T-cell (primary cell): Measurements from ENCODE around the gene RNF11. TPM values are rescaled to one million over a fixed set of nuclear protein-coding genes. Genes with fewer than 3 reads are reported as not detected.

Experiments
- ATAC-seq, 4 experiments: fragments of 200-7000 bp in 3 of 4; fragments of 150-1000 bp in 1 of 4; cut with Tn5 transposase; replicated peaks in 1 of 4; 1 replicate in 3 of 4; 2 replicates in 1 of 4; pipeline ENCODE4 v1.10.0; 2021; ENCODE audit warnings: moderate library complexity in 3 of 4, mild to moderate bottlenecking in 2 of 4, moderate number of reproducible peaks in 1 of 4
- CTCF ChIA-PET, 2 donors: fragments of 300-600 bp; sonication (Branson Sonifier 250); formaldehyde crosslinking; loops; one replicate each; lab custom pipeline; 2022; ENCODE audit warnings: antibody characterized with exemption in 2 of 2; lab: Charles Lee
- POLR2A ChIA-PET, 2 donors: fragments of 300-600 bp; sonication (Branson Sonifier 250); formaldehyde crosslinking; loops; one replicate each; lab custom pipeline; 2022; ENCODE audit warnings: antibody characterized with exemption in 2 of 2; lab: Charles Lee
- DNase-seq, 35 experiments: peaks; one replicate each; pipeline versions ENCODE4 v3.0.0 to v3.0.0-alpha.2; 2013 to 2023
- H3K27ac ChIP-seq: one replicate; pipeline ENCODE4 v1.5.1; 2013; ENCODE audit warnings: low read length
- H3K27me3 ChIP-seq, 2 experiments: replicated peaks in 1 of 2; 1 replicate in 1 of 2; 2 replicates in 1 of 2; pipeline versions ENCODE4 v1.6.1 to v1.7.0; 2013; ENCODE audit warnings: low read length in 1 of 2, mixed read lengths in 1 of 2; ENCODE audit not compliant: control insufficient read depth in 2 of 2, insufficient read depth in 2 of 2; ENCODE audit errors: extremely low read depth in 1 of 2
- H3K36me3 ChIP-seq, 2 donors: 1 replicate in 1 of 2; 2 replicates in 1 of 2; pipeline versions ENCODE4 v1.6.1 to v1.7.0; 2013; ENCODE audit warnings: low read length in 1 of 2; ENCODE audit not compliant: control insufficient read depth in 2 of 2, insufficient read depth in 1 of 2; ENCODE audit errors: extremely low read depth in 1 of 2
- H3K4me1 ChIP-seq, 2 experiments: 1 replicate in 1 of 2; 2 replicates in 1 of 2; pipeline versions ENCODE4 v1.6.1 to v1.7.0; 2013; ENCODE audit warnings: low read length in 2 of 2, mixed read lengths in 1 of 2; ENCODE audit not compliant: insufficient read depth in 2 of 2, control insufficient read depth in 1 of 2; ENCODE audit errors: extremely low read depth in 1 of 2
- H3K4me3 ChIP-seq, 2 donors: 1 replicate in 1 of 2; 2 replicates in 1 of 2; pipeline versions ENCODE4 v1.5.1 to v1.7.0; 2013; ENCODE audit warnings: mild to moderate bottlenecking in 2 of 2, low read length in 1 of 2, moderate library complexity in 1 of 2; ENCODE audit not compliant: control insufficient read depth in 1 of 2; ENCODE audit errors: extremely low read depth in 1 of 2
- H3K9me3 ChIP-seq: 2 replicates; pipeline ENCODE4 v1.7.0; 2013
- H3K27ac Mint-ChIP-seq, 2 donors: one replicate each; pipeline ENCODE4 v1.8.0; 2020 to 2021; ENCODE audit warnings: mild to moderate bottlenecking in 2 of 2, mixed read lengths in 2 of 2
- H3K27me3 Mint-ChIP-seq, 2 donors: one replicate each; pipeline ENCODE4 v1.8.0; 2021 to 2022; ENCODE audit warnings: mixed read lengths in 2 of 2
- H3K36me3 Mint-ChIP-seq: one replicate; pipeline ENCODE4 v1.8.0; 2021; ENCODE audit warnings: mixed read lengths
- H3K4me1 Mint-ChIP-seq, 3 donors: one replicate each; pipeline ENCODE4 v1.8.0; 2020 to 2022; ENCODE audit warnings: mixed read lengths in 3 of 3, mild to moderate bottlenecking in 1 of 3
- H3K4me3 Mint-ChIP-seq, 3 donors: one replicate each; pipeline ENCODE4 v1.8.0; 2020 to 2022; ENCODE audit warnings: mild to moderate bottlenecking in 3 of 3, mixed read lengths in 3 of 3, moderate library complexity in 3 of 3
- H3K9me3 Mint-ChIP-seq, 3 donors: one replicate each; pipeline ENCODE4 v1.8.0; 2020 to 2022; ENCODE audit warnings: mixed read lengths in 3 of 3
- WGBS: methylation state at CpG from one replicate; pipeline ENCODE4 v1.1.5; 2013; ENCODE audit warnings: missing lambda C conversion rate; ENCODE audit not compliant: insufficient coverage; 5-methylcytosine and 5-hydroxymethylcytosine counted together
- total RNA-seq, 35 experiments: library from RNA in 6 of 35; stranded (reverse) in 6 of 35; fragments of 120-200 nt in 1 of 35; gene quantifications; one replicate each; pipeline versions ENCODE4 v1.2.1 to v1.2.4 and lab custom pipeline; 2013 to 2026

The RNF11 gene
- total RNA-seq, 5 donors from 2014 or later (not counting 1 experiment from before 2014, with no cell fraction given) = 33.3 to 66.0 (median 39.8) TPM

- H3K4me1 Mint-ChIP-seq = peaks cover 0 to 2% (median 0%) of the 10 kb centered on the region in 3 donors
- ChIA-PET CTCF (no interaction called here), POLR2A (no interaction called here)
Measured at GRCh38 chr1:51304360-51304759, 68.3 kb downstream of the RNF11 start.

DNA sequence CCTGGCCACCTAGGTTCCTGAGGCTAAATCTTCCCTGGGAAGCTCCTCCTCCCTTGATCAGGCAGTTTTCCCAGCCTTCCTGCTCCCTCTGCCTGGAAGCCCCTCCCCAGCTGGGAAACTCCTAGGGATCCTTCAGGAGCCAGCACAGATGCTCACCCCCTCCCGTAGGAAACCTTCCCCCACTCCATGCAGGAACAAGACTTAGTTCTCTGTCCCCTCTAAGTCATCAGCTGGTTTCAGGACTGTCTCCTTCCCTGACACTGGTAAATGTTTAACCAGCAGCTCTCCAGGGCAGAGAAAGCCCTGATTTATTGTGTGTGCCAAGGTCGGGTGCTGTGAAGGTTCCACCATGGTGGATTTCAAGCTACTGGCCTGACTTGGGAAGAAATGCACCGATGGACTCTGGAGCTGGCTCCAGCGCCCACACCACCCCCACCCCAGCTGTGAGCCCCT, 69.3 kb downstream of the RNF11 start:
- ChIA-PET POLR2A (no interaction called here), CTCF (interaction anchor here in 1 of 2 donors (0.7 kb wide), 1 partner anchor 65 kb away, joined by 4 read pairs; no protein-coding TSS in a partner anchor)
- H3K9me3 Mint-ChIP-seq = no peaks in the 10 kb centered on the region
- H3K4me3 Mint-ChIP-seq = no peak overlapping the region
- H3K4me1 ChIP-seq = no peaks in the 10 kb centered on the region
- peaks cover 0 to 5% of the 10 kb centered on the region in 2 experiments for H3K27me3 ChIP-seq
- H3K9me3 ChIP-seq = no peaks in the 10 kb centered on the region
- no peak for DNase-seq
- H3K36me3 Mint-ChIP-seq = no peaks in the 10 kb centered on the region
- 93% methylated on average over 2 of the region's 4 CpGs for WGBS
- ATAC-seq = no peak
- no peaks in the 10 kb centered on the region for H3K27me3 Mint-ChIP-seq
- peaks cover 0 to 2% (median 0%) of the 10 kb centered on the region in 3 donors for H3K4me1 Mint-ChIP-seq
- no peaks in the 10 kb centered on the region for H3K36me3 ChIP-seq
- H3K27ac ChIP-seq = no peak overlapping the region
- H3K27ac Mint-ChIP-seq = no peak overlapping the region
- no peak overlapping the region for H3K4me3 ChIP-seq

More at GRCh38 chr1:51304360-51304759, 68.3 kb downstream of the RNF11 start:
- Mint-ChIP-seq H3K36me3 (no peaks in the 10 kb centered on the region), H3K9me3 (no peaks in the 10 kb centered on the region), H3K27ac (no peak overlapping the region), H3K4me3 (no peak overlapping the region), H3K27me3 (no peaks in the 10 kb centered on the region)
- DNase-seq (no peak), ATAC-seq (no peak)
- WGBS = no CpG with 5 or more reads among the region's 1 CpG
- peaks cover 0 to 8% of the 10 kb centered on the region in 2 experiments for H3K27me3 ChIP-seq
- no peaks in the 10 kb centered on the region for H3K9me3 ChIP-seq
- no peak overlapping the region for H3K4me3 ChIP-seq
- no peak overlapping the region for H3K27ac ChIP-seq
- no peaks in the 10 kb centered on the region for H3K36me3 ChIP-seq
- no peaks in the 10 kb centered on the region for H3K4me1 ChIP-seq

- no peak for ATAC-seq
- no peak overlapping the region for H3K27ac ChIP-seq
- no peak for DNase-seq
- ChIA-PET POLR2A (no interaction called here), CTCF (no interaction called here)
- H3K36me3 ChIP-seq = no peaks in the 10 kb centered on the region
- Mint-ChIP-seq H3K27ac (no peak overlapping the region), H3K4me3 (no peak overlapping the region), H3K9me3 (no peaks in the 10 kb centered on the region), H3K27me3 (no peaks in the 10 kb centered on the region), H3K4me1 (peaks cover 0 to 6% (median 5%) of the 10 kb centered on the region in 3 donors), H3K36me3 (no peaks in the 10 kb centered on the region)
- H3K9me3 ChIP-seq = no peaks in the 10 kb centered on the region
- peaks cover 0 to 5% of the 10 kb centered on the region in 2 experiments for H3K27me3 ChIP-seq
- WGBS = 95% methylated on average over 4 of the region's 5 CpGs
- no peak overlapping the region for H3K4me3 ChIP-seq
- no peaks in the 10 kb centered on the region for H3K4me1 ChIP-seq
Measured at GRCh38 chr1:51306950-51307349, 70.9 kb downstream of the RNF11 start.

DNA sequence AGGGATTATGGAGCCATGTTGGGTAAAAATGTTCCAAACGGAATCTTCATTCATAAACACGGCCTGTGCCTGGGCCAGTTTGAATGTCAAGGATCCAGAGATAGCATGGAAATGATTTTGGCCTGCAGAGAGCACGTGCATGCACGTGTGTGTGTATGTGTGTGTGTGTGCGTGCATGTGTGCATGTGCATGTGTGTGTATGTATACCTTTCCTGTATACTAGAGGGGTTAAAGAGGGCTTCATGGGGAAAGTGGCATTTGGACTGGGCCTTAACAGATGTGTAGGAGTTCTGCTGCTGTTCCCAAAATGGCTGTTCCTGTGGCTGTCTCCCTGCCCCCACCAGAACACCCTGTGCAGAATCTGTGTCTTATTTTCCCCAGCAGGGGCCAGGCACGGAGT, 72.6 kb downstream of the RNF11 start:
- no peak overlapping the region for H3K4me3 ChIP-seq
- H3K9me3 ChIP-seq = no peaks in the 10 kb centered on the region
- H3K36me3 Mint-ChIP-seq = no peaks in the 10 kb centered on the region
- no peaks in the 10 kb centered on the region for H3K27me3 Mint-ChIP-seq
- no peak overlapping the region for H3K27ac ChIP-seq
- H3K36me3 ChIP-seq = no peaks in the 10 kb centered on the region
- peaks cover 0 to 5% of the 10 kb centered on the region in 2 experiments for H3K27me3 ChIP-seq
- POLR2A ChIA-PET = no interaction called here
- peaks cover 0 to 6% (median 4%) of the 10 kb centered on the region in 3 donors for H3K4me1 Mint-ChIP-seq
- ATAC-seq (no peak), DNase-seq (no peak)
- CTCF ChIA-PET = interaction anchor here in 1 of 2 donors (0.6 kb wide), 2 partner anchors 10 to 608 kb away, joined by 3 to 4 read pairs; no protein-coding TSS in a partner anchor
- no peak overlapping the region for H3K4me3 Mint-ChIP-seq
- 96% methylated on average over 6 of the region's 6 CpGs for WGBS
- H3K27ac Mint-ChIP-seq = no peak overlapping the region
- no peaks in the 10 kb centered on the region for H3K4me1 ChIP-seq
- H3K9me3 Mint-ChIP-seq = no peaks in the 10 kb centered on the region

GRCh38 chr1:51309291-51309690, 73.2 kb downstream of the RNF11 start:
- no peak overlapping the region for H3K4me3 Mint-ChIP-seq
- H3K27me3 Mint-ChIP-seq = no peaks in the 10 kb centered on the region
- ChIA-PET POLR2A (interaction anchor here in 1 of 2 donors (0.5 kb wide), 1 partner anchor 914 kb away, joined by 3 read pairs; no protein-coding TSS in a partner anchor), CTCF (no interaction called here)
- no peak overlapping the region for H3K27ac Mint-ChIP-seq
- Histone ChIP-seq H3K36me3 (no peaks in the 10 kb centered on the region), H3K9me3 (no peaks in the 10 kb centered on the region), H3K27me3 (peaks cover 0 to 5% of the 10 kb centered on the region in 2 experiments), H3K4me1 (no peaks in the 10 kb centered on the region), H3K4me3 (no peak overlapping the region), H3K27ac (no peak overlapping the region)
- no peak for DNase-seq
- ATAC-seq = no peak
- H3K36me3 Mint-ChIP-seq = no peaks in the 10 kb centered on the region
- WGBS = 81% methylated on average over 5 of the region's 8 CpGs
- H3K9me3 Mint-ChIP-seq = no peaks in the 10 kb centered on the region
- H3K4me1 Mint-ChIP-seq = peaks cover 4 to 6% (median 6%) of the 10 kb centered on the region in 3 donors

GRCh38 chr1:51310871-51311613, 75.0 kb downstream of the RNF11 start:
- Mint-ChIP-seq H3K9me3 (no peaks in the 10 kb centered on the region), H3K36me3 (no peaks in the 10 kb centered on the region), H3K4me3 (no peak overlapping the region), H3K4me1 (peaks cover 4 to 11% (median 8%) of the 10 kb centered on the region in 3 donors), H3K27ac (no peak overlapping the region), H3K27me3 (no peaks in the 10 kb centered on the region)
- no peak overlapping the region for H3K27ac ChIP-seq
- H3K9me3 ChIP-seq = no peaks in the 10 kb centered on the region
- CTCF ChIA-PET = no interaction called here
- no peaks in the 10 kb centered on the region for H3K36me3 ChIP-seq
- no peak overlapping the region for H3K4me3 ChIP-seq
- no peaks in the 10 kb centered on the region for H3K4me1 ChIP-seq
- POLR2A ChIA-PET = no interaction called here
- H3K27me3 ChIP-seq = no peaks in the 10 kb centered on the region
- 58% methylated on average over 6 of the region's 15 CpGs for WGBS
- no peak for ATAC-seq
- DNase-seq = no peak
